Activated CD4-positive, alpha-beta T cell treated with anti-CD3 and anti-CD28 coated beads, Interleukin-2, amount 50 U/mL, for 48 hours (primary cell): ENCODE data around the gene EZH1.
"Not testable (repeated sequence)": the region's sequence is repeated elsewhere in the genome, so short reads cannot be mapped to it uniquely, and the experiment has no call there.

Experiments
- DNase-seq, 2 experiments: peaks; one replicate each; pipeline ENCODE4 v3.0.0-alpha.2; 2020

Gene EZH1

GRCh38 chr17:42665581-42666001, 79.2 kb downstream of the EZH1 start:
- DNase-seq = no peak

GRCh38 chr17:42660692-42661345, 84.0 kb downstream of the EZH1 start:
- DNase-seq = no peak

- not testable (repeated sequence) for DNase-seq
Observed at GRCh38 chr17:42659932-42660274, 84.9 kb downstream of the EZH1 start.

GRCh38 chr17:42659079-42659931, 85.5 kb downstream of the EZH1 start, which contains the start of gene TUBG2:
Gene TUBG2 (plus strand): TSS chr17:42659284. CDS start chr17:42659504, 220 bp downstream.
- DNase-seq = peak; percentile 84 to 87

- DNase-seq = no peak
Observed at GRCh38 chr17:42657824-42658588, 86.8 kb downstream of the EZH1 start.

- DNase-seq = no peak
Observed at GRCh38 chr17:42655528-42655927, 89.3 kb downstream of the EZH1 start.

- DNase-seq = no peak
Observed at GRCh38 chr17:42653179-42654124, 91.4 kb downstream of the EZH1 start.

GRCh38 chr17:42651392-42651791, 93.4 kb downstream of the EZH1 start:
- no peak for DNase-seq
